Activated T-cell treated with anti-CD3 and anti-CD28 coated beads, Interleukin-2, amount 50 U/mL, for 48 hours (primary cell): Measurements from ENCODE around the gene CELSR2.

Source experiments
- DNase-seq, 2 experiments: peaks; one replicate each; pipeline ENCODE4 v3.0.0-alpha.2; 2020

The CELSR2 gene

GRCh38 chr1:109312246-109312645 is 62.9 kb downstream of the CELSR2 start:
- DNase-seq: no peak

- no peak for DNase-seq
Observed at GRCh38 chr1:109312978-109313775, 63.8 kb downstream of the CELSR2 start.

- no peak for DNase-seq
Observed at GRCh38 chr1:109314795-109315194, 65.5 kb downstream of the CELSR2 start.

- no peak for DNase-seq
Observed at GRCh38 chr1:109315288-109315687, 65.9 kb downstream of the CELSR2 start.

GRCh38 chr1:109316506-109316905 is 67.2 kb downstream of the CELSR2 start:
- no peak for DNase-seq

GRCh38 chr1:109319114-109319513 is 69.8 kb downstream of the CELSR2 start:
- no peak for DNase-seq

- no peak for DNase-seq
Observed at GRCh38 chr1:109322974-109323373, 73.6 kb downstream of the CELSR2 start.
